Left ventricle myocardium inferior (tissue), 1 donor: ENCODE data around the gene KCNA10. TPM values are rescaled to one million over a fixed set of nuclear protein-coding genes. Genes with fewer than 3 reads are reported as not detected.

ENCODE experiments used
- DNase-seq: peaks from one replicate; pipeline ENCODE4 v3.0.0-alpha.2; 2020
- H3K27ac ChIP-seq: fragments of 200-600 bp; replicated peaks from 2 replicates; pipeline ENCODE4 v1.8.0; 2021
- H3K27me3 ChIP-seq: fragments of 200-600 bp; 2 replicates; pipeline ENCODE4 v1.8.0; 2021; ENCODE audit warnings: low read depth
- H3K36me3 ChIP-seq: fragments of 200-600 bp; 2 replicates; pipeline ENCODE4 v1.8.0; 2021
- H3K4me1 ChIP-seq: fragments of 200-600 bp; 2 replicates; pipeline ENCODE4 v1.8.0; 2021
- H3K4me3 ChIP-seq: fragments of 200-600 bp; 2 replicates; pipeline ENCODE4 v1.8.0; 2021; ENCODE audit warnings: mild to moderate bottlenecking, moderate library complexity
- H3K9me3 ChIP-seq: fragments of 200-600 bp; replicated peaks from 2 replicates; pipeline ENCODE4 v1.8.0; 2021
- intact Hi-C: fragments of 100-400 bp; cut with micrococcal nuclease; formaldehyde crosslinking; loops from one replicate; pipeline ENCODE4 v1.11.0; 2022
- total RNA-seq: library from RNA; stranded (reverse); fragmentation: NEBNext Ultra II Directional; extraction: Animal tissue kit (Norgen Biotek cat#: 25700); gene quantifications from one replicate; pipeline ENCODE4 v1.2.1, GENCODE V29; 2021
- TF ChIP-seq, protein P1 (sequence below): fragments of 200-600 bp; IDR thresholded peaks from 2 replicates; pipeline ENCODE4 v1.8.0; 2021; ENCODE audit warnings: antibody characterized with exemption, mild to moderate bottlenecking, borderline replicate concordance
- donor health status: DM: no; HTN: yes; CAD: no; lungs with severe emphysema.

KCNA10 gene
- total RNA-seq, 1 donor from 2014 or later: not detected

DNA sequence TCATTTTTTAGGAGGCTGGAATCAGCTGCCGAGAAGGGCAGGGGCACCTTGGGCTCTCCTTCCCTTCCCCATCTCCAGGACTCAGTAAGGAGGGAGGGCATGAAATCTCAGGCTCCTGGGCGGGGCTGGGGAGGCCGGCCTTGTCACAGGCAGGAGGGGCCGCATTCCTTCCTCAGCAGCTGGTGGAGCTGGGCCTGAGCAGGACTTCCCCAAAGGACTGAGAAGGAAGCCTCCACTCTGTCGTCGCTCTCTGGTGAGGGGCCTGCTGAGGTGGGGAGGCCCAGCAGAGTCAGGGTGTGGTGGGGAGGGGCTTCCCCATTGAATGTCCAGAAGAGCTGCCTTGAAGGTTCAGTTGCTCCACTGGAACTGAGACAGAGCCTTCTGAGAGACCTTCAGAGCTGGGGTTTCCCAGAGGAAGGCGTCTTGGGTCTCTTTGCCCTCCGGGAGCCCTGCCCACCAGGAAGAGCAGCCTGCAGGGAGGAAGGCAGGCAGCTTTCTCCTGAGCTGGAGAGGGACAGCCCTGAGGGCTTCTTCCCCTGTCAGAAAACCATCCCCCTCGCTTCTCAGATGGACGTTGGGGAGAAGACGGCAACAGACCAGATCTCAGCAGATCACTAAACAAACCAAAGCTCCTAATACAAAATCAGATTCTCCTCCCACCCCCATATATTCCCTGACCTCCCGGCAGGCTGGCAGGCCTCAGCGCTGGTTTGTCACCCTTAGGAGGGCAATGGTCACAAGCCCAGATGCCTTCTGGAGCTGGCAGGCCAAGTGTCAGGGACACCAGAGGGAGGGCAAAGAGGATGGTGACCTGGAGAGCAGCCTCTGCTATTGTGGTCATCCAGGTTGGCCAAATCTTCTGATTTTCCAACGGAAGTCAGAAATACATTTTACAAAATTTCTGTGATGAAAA is 10.7 kb downstream of the KCNA10 start:
- Histone ChIP-seq H3K36me3 (no peaks in the 10 kb centered on the region), H3K27me3 (peaks cover 8% of the 10 kb centered on the region), H3K4me1 (no peaks in the 10 kb centered on the region), H3K27ac (peak overlapping the region; percentile 25), H3K4me3 (peak overlapping the region; percentile 7), H3K9me3 (no peaks in the 10 kb centered on the region)
- intact Hi-C loops: no loop called here
- TF ChIP-seq, protein P1, sequence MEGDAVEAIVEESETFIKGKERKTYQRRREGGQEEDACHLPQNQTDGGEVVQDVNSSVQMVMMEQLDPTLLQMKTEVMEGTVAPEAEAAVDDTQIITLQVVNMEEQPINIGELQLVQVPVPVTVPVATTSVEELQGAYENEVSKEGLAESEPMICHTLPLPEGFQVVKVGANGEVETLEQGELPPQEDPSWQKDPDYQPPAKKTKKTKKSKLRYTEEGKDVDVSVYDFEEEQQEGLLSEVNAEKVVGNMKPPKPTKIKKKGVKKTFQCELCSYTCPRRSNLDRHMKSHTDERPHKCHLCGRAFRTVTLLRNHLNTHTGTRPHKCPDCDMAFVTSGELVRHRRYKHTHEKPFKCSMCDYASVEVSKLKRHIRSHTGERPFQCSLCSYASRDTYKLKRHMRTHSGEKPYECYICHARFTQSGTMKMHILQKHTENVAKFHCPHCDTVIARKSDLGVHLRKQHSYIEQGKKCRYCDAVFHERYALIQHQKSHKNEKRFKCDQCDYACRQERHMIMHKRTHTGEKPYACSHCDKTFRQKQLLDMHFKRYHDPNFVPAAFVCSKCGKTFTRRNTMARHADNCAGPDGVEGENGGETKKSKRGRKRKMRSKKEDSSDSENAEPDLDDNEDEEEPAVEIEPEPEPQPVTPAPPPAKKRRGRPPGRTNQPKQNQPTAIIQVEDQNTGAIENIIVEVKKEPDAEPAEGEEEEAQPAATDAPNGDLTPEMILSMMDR: no peak
- DNase-seq: peak; percentile 41

DNA sequence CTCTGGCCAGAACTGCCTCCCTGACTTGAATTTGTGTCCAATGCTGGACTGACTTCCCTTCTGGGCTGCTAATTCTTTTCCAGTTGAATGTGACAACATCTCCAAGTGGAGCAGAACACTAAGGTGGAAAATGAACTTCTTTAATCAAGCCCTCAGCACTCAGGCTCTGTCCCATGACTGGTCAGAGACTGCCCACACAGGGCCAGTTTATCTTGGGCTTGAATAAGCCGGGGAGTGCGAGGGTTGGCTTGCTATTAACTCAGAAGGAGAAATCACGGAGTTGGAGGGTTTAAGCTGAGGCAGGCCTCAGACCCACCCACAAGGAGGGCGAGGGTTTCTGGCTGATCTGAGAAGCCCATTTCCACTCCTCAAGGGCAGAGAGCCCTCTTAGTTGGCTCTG is 12.4 kb downstream of the KCNA10 start:
- Histone ChIP-seq H3K4me1 (no peaks in the 10 kb centered on the region), H3K4me3 (no peak overlapping the region), H3K9me3 (no peaks in the 10 kb centered on the region), H3K27me3 (peaks cover 11% of the 10 kb centered on the region), H3K36me3 (no peaks in the 10 kb centered on the region), H3K27ac (no peak overlapping the region)
- DNase-seq: no peak
- TF ChIP-seq, protein P1: no peak
- intact Hi-C loops: no loop called here

- Histone ChIP-seq H3K4me1 (no peaks in the 10 kb centered on the region), H3K4me3 (no peak overlapping the region), H3K36me3 (no peaks in the 10 kb centered on the region), H3K27me3 (peaks cover 11% of the 10 kb centered on the region), H3K27ac (no peak overlapping the region), H3K9me3 (no peaks in the 10 kb centered on the region)
- intact Hi-C loops: no loop called here
- TF ChIP-seq, protein P1: no peak
- no peak for DNase-seq
Measured at GRCh38 chr1:110505596-110505995, 13.4 kb downstream of the KCNA10 start.

DNA sequence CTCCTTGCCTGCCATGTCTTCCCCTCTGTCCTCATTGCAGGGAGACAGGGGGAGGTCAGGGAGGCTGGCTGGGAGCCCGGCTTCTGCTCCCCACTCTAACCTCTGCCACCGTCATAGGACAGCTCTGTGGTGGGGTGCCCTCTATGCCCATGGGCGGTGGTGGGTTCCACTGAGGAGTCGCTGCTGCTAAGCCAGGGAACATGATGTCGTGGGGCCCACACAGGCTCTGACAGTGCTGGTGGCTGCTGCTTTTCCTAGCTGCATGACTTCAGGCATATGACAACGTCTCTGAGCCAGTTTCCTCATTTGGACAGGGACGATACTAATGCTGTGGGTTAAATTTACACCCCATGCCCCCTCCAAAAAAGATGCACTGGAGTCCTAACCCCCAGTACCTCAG is 14.7 kb downstream of the KCNA10 start:
- TF ChIP-seq, protein P1: no peak
- H3K27me3 ChIP-seq: peaks cover 11% of the 10 kb centered on the region
- H3K4me1 ChIP-seq: no peaks in the 10 kb centered on the region
- no peak overlapping the region for H3K4me3 ChIP-seq
- intact Hi-C loops: no loop called here
- DNase-seq: no peak
- H3K36me3 ChIP-seq: no peaks in the 10 kb centered on the region
- no peak overlapping the region for H3K27ac ChIP-seq
- H3K9me3 ChIP-seq: no peaks in the 10 kb centered on the region

- no peak overlapping the region for H3K4me3 ChIP-seq
- TF ChIP-seq, protein P1: no peak
- peaks cover 11% of the 10 kb centered on the region for H3K27me3 ChIP-seq
- no peaks in the 10 kb centered on the region for H3K9me3 ChIP-seq
- H3K4me1 ChIP-seq: no peaks in the 10 kb centered on the region
- H3K27ac ChIP-seq: no peak overlapping the region
- no peak for DNase-seq
- intact Hi-C loops: no loop called here
- H3K36me3 ChIP-seq: no peaks in the 10 kb centered on the region
Measured at GRCh38 chr1:110503471-110503870, 15.5 kb downstream of the KCNA10 start.
